Transverse colon (tissue), 3 donors: ENCODE results near the gene C10orf71.

Experiments
- CTCF ChIP-seq, 5 experiments: fragments of 200-600 bp in 3 of 5; fragments of 450-650 bp in 2 of 5; sonication (generic) in 3 of 5; IDR thresholded peaks; 1 replicate in 2 of 5; 2 replicates in 3 of 5; pipeline ENCODE4 v1.5.1; 2016 to 2017; ENCODE audit warnings: antibody characterized with exemption in 5 of 5, inconsistent platforms in 3 of 5, mild to moderate bottlenecking in 2 of 5, moderate library complexity in 1 of 5
- POLR2A ChIP-seq: fragments of 450-650 bp; IDR thresholded peaks from one replicate; pipeline ENCODE4 v1.6.1; 2016; ENCODE audit warnings: antibody characterized with exemption, mild to moderate bottlenecking, moderate library complexity

- TF ChIP-seq CTCF (IDR thresholded peaks at IDR 0.05) (no peak), POLR2A (no peak)
These were observed 70.5 kb downstream of the C10orf71 start for GRCh38 chr10:49369216-49370162.
